HG02678 (cell line): Measurements from ENCODE around the gene KIR3DL2.
"Not testable (repeated sequence)": the region's sequence is repeated elsewhere in the genome, so short reads cannot be mapped to it uniquely, and the experiment has no call there.

ENCODE experiments used
- ATAC-seq: cut with Tn5 transposase; IDR thresholded peaks from one replicate; pipeline ENCODE4 v1.9.1; 2021; ENCODE audit warnings: mild to moderate bottlenecking, moderate library complexity; ENCODE audit not compliant: unreplicated experiment

Gene KIR3DL2

GRCh38 chr19:54850061-54850640 lies at the start of gene KIR3DL2:
KIR3DL2 (plus strand) TSS chr19:54850443; CDS start chr19:54850476, 33 bp downstream.
- not testable (repeated sequence) for ATAC-seq

DNA sequence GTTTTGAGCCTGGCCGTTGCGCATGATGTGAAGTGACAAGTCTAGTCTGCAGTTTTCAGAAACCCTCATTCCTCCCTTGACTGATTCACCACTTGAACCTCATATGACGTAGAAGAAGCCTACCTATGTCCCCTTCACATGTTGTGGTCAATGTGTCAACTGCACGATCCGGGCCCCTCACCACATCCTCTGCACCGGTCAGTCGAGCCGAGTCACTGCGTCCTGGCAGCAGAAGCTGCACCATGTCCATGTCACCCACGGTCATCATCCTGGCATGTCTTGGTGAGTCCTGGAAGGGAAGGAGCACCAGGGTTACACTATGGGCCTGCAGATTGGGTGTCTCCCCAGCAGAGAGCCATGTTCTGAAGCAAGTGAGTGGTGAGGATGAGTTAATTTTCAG lies 46.8 kb upstream of the KIR3DL2 start, which contains the start of gene KIR2DL4:
TSS of gene KIR2DL4 (plus strand) at position 201 of the 400 bp plus-strand sequence. CDS start at position 243, 42 bp downstream.
- no peak for ATAC-seq

DNA sequence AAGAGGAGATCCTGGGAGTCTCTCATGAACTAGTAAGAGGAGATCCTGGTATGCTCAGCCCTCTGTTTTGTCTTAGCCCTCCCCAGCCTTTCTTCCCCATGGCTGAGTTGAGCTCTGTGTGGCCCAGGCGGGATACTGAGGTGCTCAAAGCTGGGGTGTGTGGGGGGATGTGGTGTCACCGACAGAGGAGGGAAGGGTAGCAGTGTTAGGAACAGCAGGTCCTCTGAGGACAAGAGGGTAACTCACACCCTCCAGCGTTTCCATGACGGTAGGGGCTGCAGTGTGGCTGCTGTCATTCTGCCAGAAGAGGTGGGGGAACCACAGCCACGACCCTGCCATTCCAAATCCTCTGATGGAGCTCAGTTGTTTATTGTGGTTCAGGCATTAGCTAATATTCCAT lies 46.1 kb upstream of the KIR3DL2 start:
- no peak for ATAC-seq

GRCh38 chr19:54804571-54804970 lies 45.7 kb upstream of the KIR3DL2 start:
- no peak for ATAC-seq

GRCh38 chr19:54805665-54806515 lies 44.4 kb upstream of the KIR3DL2 start:
- no peak for ATAC-seq

- ATAC-seq: no peak
These were observed 43.8 kb upstream of the KIR3DL2 start for GRCh38 chr19:54806516-54806838.

- ATAC-seq: not testable (repeated sequence)
These were observed 35.7 kb upstream of the KIR3DL2 start for GRCh38 chr19:54814571-54814970.

DNA sequence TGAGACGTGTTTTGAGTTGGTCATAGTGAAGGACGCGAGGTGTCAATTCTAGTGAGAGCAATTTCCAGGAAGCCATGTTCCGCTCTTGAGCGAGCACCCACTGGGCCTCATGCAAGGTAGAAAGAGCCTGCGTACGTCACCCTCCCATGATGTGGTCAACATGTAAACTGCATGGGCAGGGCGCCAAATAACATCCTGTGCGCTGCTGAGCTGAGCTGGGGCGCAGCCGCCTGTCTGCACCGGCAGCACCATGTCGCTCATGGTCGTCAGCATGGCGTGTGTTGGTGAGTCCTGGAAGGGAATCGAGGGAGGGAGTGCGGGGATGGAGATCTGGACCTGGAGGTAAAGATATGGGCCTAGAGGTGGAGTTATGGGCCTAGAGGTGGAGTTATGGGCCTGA lies 34.0 kb upstream of the KIR3DL2 start, which contains the start of gene KIR3DL1:
TSS of gene KIR3DL1 (plus strand) at position 218 of the 400 bp plus-strand sequence.
- ATAC-seq: not testable (repeated sequence)

DNA sequence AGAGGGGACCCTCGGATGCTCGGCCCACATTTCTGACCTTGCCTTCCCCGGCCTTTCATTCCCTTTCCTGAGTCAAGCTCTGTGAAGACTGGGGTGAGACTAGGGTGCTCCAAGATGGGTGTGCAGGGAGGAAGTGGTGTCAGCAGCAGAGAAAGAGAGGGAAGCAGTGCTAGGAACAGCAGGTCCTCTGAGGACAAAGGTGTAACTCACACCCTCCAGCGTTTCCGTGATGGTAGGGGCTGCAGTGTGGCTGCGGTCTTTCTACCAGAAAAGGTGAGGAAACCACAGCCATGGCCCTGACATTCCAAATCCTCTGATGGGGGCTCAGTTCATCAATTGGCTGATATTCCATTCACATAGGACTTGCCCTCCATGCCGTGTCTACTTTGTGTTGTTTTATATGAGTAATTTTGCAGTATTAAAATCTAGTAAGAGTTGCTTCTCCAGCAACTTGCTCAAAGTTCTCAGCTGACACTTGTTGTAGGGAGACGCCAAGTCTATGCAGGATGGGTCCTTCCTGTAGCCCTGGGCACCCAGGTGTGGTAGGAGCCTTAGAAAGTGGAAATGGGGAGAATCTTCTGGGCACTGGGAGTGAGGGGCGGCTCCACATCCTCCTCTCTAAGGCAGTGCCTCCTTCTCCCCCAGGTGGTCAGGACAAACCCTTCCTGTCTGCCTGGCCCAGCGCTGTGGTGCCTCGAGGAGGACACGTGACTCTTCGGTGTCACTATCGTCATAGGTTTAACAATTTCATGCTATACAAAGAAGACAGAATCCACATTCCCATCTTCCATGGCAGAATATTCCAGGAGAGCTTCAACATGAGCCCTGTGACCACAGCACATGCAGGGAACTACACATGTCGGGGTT lies 32.3 kb upstream of the KIR3DL2 start:
- no peak for ATAC-seq

DNA sequence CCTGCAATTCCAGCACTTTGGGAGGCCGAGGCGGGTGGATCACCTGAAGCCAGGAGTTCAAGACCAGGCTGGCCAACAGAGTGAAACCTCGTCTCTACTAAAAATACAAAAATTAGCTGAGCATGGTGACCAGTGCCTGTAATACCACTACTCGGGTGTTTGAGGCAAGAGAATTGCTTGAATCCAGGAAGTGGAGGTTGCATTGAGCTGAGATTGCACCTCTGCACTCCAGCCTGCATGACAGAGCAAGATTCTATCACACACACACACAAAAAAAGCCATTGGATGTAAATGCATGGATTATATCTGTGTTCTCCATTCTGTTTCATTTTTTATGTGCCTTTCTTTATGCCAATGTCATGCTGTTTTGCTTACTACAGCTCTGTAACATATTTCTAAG lies 25.8 kb upstream of the KIR3DL2 start:
- ATAC-seq: not testable (repeated sequence)

DNA sequence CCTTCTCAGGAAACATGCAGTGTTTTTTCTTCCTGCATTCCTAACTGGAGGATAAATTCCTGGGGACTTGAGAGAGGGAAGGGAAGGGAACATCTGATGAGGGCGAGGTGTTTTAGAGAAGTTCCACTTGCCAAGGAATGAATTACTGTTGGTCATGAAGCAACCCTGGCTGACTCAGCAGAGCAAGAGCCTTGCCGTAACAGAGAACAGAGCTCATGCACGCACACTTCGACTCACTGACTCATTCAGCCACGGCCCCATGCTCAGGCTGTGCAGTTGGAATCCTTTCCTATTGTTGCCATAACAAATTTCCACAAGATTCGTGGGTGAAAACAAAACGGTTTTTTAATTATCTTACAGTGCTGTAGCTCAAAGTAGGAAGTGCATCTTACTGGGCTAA lies 24.9 kb upstream of the KIR3DL2 start:
- not testable (repeated sequence) for ATAC-seq

GRCh38 chr19:54828064-54828463 lies 22.2 kb upstream of the KIR3DL2 start:
- ATAC-seq: not testable (repeated sequence)

- not testable (repeated sequence) for ATAC-seq
These were observed 17.7 kb upstream of the KIR3DL2 start, which contains the start of gene KIR2DS4 for GRCh38 chr19:54832496-54832895. KIR2DS4 (plus strand) TSS chr19:54832676.

DNA sequence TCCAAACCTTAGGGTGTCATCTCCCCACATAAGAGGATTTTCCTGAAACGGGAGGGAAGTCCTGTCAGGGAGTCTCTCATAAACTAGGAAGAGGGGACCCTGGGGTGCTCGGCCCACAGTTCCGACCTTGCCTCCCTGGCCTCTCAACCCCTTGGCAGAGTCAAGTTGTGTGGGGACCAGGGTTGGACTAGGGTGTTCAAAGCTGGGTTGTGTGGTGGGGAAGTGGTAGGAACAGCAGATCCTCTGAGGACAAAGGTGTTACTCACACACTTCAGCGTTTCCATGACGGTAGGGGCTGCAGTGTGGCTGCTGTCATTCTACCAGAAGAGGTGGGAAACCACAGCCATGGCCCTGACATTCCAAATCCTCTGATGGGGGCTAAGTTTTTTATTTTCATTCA lies 15.1 kb upstream of the KIR3DL2 start:
- not testable (repeated sequence) for ATAC-seq

DNA sequence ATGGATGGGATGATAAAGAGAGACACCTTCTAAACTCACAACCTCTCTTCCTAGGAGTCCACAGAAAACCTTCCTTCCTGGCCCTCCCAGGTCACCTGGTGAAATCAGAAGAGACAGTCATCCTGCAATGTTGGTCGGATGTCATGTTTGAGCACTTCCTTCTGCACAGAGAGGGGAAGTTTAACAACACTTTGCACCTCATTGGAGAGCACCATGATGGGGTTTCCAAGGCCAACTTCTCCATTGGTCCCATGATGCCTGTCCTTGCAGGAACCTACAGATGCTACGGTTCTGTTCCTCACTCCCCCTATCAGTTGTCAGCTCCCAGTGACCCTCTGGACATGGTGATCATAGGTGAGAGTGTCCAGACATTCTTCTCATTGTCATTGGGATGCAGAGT lies 12.7 kb upstream of the KIR3DL2 start:
- not testable (repeated sequence) for ATAC-seq

DNA sequence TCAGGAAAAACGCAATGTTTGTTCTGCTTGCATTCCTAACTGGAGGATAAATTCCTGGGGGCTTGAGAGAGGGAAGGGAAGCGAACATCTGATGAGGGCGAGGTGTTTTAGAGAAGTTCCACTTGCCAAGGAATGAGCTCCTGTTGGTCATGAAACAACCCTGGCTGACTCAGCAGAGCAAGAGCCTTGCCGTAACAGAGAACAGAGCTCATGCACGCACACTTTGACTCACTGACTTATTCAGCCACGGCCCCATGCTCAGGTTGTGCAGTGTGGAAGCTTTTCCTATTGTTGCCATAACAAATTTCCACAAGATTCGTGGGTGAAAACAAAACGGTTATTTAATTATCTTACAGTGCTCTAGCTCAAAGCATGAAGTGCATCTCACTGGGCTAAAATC lies 7.1 kb upstream of the KIR3DL2 start:
- not testable (repeated sequence) for ATAC-seq

DNA sequence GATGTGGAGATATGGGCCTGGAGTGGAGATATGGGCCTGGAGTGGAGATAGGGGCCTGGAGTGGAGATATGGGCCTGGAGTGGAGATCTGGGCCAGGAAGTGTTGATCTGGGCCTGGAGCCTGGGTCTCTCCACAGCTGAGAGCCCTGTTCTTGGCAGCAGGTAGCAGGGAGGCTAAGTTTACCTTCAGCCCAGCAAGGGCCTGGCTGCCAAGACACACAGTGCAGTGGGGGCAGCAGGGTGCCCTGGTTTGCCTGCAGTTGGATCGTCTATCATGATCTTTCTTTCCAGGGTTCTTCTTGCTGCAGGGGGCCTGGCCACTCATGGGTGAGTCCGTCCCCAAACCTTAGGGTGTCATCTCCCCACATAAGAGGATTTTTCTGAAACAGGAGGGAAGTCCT lies 687 bp downstream of the KIR3DL2 start:
- ATAC-seq: no peak

DNA sequence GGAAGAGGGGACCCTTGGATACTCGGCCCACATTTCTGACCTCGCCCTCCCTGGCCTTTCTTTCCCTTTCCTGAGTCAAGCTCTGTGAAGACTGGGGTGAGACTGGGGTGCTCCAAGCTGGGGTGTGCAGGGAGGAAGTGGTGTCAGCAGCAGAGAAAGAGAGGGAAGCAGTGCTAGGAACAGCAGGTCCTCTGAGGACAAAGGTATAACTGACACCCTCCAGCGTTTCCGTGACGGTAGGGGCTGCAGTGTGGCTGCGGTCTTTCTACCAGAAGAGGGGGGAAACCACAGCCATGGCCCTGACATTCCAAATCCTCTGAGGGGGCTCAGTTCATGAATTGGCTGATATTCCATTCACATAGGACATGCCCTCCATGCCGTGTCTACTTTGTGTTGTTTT lies 1.1 kb downstream of the KIR3DL2 start:
- no peak for ATAC-seq

DNA sequence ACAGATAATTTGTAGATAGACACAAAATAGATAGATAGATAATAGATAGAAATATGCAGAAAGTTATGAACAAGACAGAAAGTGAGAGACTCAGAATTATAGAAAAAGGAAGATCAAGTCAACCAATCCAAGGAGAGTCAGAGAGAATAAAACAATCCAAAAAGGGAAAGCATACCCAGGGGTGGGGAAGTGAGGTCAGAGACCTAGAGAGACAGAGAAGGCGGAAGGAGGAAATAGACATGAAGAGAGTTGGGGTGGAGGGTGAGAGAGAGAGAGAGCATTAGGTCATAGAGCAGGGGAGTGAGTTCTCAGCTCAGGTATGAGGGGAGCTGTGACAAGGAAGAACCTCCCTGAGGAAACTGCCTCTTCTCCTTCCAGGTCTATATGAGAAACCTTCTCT lies 5.0 kb downstream of the KIR3DL2 start:
- not testable (repeated sequence) for ATAC-seq

DNA sequence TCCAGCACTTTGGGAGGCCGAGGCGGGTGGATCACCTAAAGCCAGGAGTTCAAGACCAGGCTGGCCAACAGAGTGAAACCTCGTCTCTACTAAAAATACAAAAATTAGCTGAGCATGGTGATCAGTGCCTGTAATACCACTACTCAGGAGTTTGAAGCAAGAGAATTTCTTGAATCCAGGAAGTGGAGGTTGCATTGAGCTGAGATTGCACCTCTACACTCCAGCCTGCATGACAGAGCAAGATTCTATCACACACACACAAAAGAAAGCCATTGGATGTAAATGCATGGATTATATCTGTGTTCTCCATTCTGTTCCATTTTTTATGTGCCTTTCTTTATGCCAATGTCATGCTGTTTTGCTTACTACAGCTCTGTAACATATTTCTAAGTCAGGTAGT lies 8.2 kb downstream of the KIR3DL2 start:
- ATAC-seq: not testable (repeated sequence)

GRCh38 chr19:54859421-54859820 lies 9.2 kb downstream of the KIR3DL2 start:
- not testable (repeated sequence) for ATAC-seq
